Loucy (cell line): Measurements from ENCODE around the gene JPH3.

Source experiments
- H2AFZ ChIP-seq: fragments of 200-600 bp; sonication (generic); 2 replicates; pipeline ENCODE4 v1.6.0; 2016; ENCODE audit warnings: antibody characterized with exemption, mild to moderate bottlenecking, low read length, moderate library complexity
- H3F3A ChIP-seq: fragments of 200-600 bp; 2 replicates; pipeline ENCODE4 v1.6.0; 2016; ENCODE audit warnings: antibody characterized with exemption, low read depth, mild to moderate bottlenecking
- H3K27me3 ChIP-seq: fragments of 200-600 bp; sonication (generic); 2 replicates; pipeline ENCODE4 v1.6.1; 2014; ENCODE audit warnings: low read length, mild to moderate bottlenecking; ENCODE audit not compliant: insufficient read depth, poor library complexity, severe bottlenecking
- H3K36me3 ChIP-seq: fragments of 200-600 bp; sonication (generic); 2 replicates; pipeline ENCODE4 v1.6.1; 2016; ENCODE audit warnings: low read length; ENCODE audit not compliant: insufficient read depth
- H3K4me1 ChIP-seq: fragments of 200-600 bp; sonication (generic); 2 replicates; pipeline ENCODE4 v1.5.1; 2014; ENCODE audit warnings: low read length, mild to moderate bottlenecking; ENCODE audit not compliant: insufficient read depth, poor library complexity, severe bottlenecking
- H3K4me2 ChIP-seq: fragments of 200-600 bp; sonication (generic); 2 replicates; pipeline ENCODE4 v1.6.0; 2014; ENCODE audit warnings: antibody characterized with exemption, low read length, low read depth, mild to moderate bottlenecking; ENCODE audit not compliant: poor library complexity, severe bottlenecking
- H3K4me3 ChIP-seq: fragments of 200-600 bp; sonication (generic); 2 replicates; pipeline ENCODE4 v1.5.1; 2014; ENCODE audit warnings: low read length, mild to moderate bottlenecking, mixed read lengths; ENCODE audit not compliant: poor library complexity, severe bottlenecking
- H3K79me2 ChIP-seq: fragments of 200-600 bp; sonication (generic); 2 replicates; pipeline ENCODE4 v1.6.1; 2014; ENCODE audit warnings: low read length; ENCODE audit not compliant: insufficient read depth
- H3K9ac ChIP-seq: fragments of 200-600 bp; sonication (generic); 2 replicates; pipeline ENCODE4 v1.6.0; 2014; ENCODE audit warnings: mild to moderate bottlenecking, low read depth, low read length, moderate library complexity; ENCODE audit not compliant: poor library complexity, severe bottlenecking
- H3K9me2 ChIP-seq: fragments of 200-600 bp; sonication (generic); replicated peaks from 2 replicates; pipeline ENCODE4 v1.6.1; 2016; ENCODE audit warnings: low read depth, low read length, mixed read lengths
- H3K9me3 ChIP-seq: fragments of 200-600 bp; sonication (generic); 2 replicates; pipeline ENCODE4 v1.6.1; 2014; ENCODE audit warnings: mild to moderate bottlenecking, antibody characterized with exemption, low read length, low read depth; ENCODE audit not compliant: insufficient read depth
- H4K20me1 ChIP-seq: fragments of 200-600 bp; sonication (generic); 2 replicates; pipeline ENCODE4 v1.6.0; 2014; ENCODE audit warnings: antibody characterized with exemption, low read length, mild to moderate bottlenecking; ENCODE audit not compliant: insufficient read depth, poor library complexity, severe bottlenecking
- EZH2phosphoT487 ChIP-seq: fragments of 200-600 bp; IDR thresholded peaks from 2 replicates; pipeline ENCODE4 v1.6.1; 2018; ENCODE audit warnings: antibody characterized with exemption, mild to moderate bottlenecking, moderate library complexity, borderline replicate concordance
- TF ChIP-seq, protein P1 (sequence below): fragments of 200-600 bp; sonication (generic); conservative IDR thresholded peaks from 2 replicates; pipeline ENCODE4 v1.5.1; 2014; ENCODE audit warnings: mild to moderate bottlenecking, antibody characterized with exemption, low read length

Gene JPH3

DNA sequence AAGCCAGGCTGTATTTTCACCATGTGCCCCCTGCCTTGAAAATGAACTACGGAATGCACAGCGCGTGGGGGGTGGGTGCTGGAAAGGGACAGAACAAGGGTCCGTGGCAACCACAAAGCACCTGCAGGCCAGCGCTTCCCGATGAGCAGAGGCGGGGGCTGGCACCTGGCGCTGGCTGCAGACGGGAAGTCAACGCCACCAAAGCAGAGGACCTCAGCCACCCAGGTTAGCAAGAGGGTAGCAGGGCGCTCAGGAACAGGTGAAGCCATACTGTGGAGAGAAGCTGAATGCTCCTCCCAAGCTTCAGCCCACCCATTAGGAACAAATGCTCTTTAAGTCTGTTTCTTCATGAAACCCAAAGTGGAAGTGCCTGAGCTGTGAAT is 98.8 kb downstream of the JPH3 start:
- Histone ChIP-seq H2AFZ (no peak overlapping the region), H3K9me3 (no peaks in the 10 kb centered on the region), H3K36me3 (no peaks in the 10 kb centered on the region), H3F3A (no peaks in the 10 kb centered on the region), H3K4me3 (no peak overlapping the region), H3K9me2 (no peaks in the 10 kb centered on the region), H3K27me3 (no peaks in the 10 kb centered on the region), H3K4me2 (no peak overlapping the region), H3K9ac (no peak overlapping the region), H3K4me1 (no peaks in the 10 kb centered on the region), H4K20me1 (no peaks in the 10 kb centered on the region), H3K79me2 (no peaks in the 10 kb centered on the region)
- no peak for TF ChIP-seq EZH2phosphoT487
- TF ChIP-seq, protein P1, sequence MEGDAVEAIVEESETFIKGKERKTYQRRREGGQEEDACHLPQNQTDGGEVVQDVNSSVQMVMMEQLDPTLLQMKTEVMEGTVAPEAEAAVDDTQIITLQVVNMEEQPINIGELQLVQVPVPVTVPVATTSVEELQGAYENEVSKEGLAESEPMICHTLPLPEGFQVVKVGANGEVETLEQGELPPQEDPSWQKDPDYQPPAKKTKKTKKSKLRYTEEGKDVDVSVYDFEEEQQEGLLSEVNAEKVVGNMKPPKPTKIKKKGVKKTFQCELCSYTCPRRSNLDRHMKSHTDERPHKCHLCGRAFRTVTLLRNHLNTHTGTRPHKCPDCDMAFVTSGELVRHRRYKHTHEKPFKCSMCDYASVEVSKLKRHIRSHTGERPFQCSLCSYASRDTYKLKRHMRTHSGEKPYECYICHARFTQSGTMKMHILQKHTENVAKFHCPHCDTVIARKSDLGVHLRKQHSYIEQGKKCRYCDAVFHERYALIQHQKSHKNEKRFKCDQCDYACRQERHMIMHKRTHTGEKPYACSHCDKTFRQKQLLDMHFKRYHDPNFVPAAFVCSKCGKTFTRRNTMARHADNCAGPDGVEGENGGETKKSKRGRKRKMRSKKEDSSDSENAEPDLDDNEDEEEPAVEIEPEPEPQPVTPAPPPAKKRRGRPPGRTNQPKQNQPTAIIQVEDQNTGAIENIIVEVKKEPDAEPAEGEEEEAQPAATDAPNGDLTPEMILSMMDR = no peak

DNA sequence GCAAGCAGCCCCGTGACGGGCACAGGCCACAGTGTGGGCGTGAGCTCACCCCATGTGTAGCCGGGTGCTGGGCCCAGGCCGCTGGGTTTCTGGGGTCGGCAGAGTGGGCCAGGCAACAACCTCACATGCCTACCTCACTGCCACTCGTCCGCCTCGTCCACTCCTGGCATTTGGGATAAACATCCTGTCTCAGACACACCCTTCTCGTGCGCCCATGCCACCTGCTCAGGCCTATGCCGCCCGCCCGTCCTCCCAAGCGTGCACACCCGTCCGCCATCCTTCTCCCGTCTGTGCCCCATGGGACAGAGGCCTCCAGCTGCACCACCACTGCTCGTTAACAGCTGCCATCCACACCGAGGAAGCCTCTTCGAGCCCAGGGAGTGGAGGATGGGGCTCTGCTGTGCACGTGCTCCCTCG is 99.2 kb downstream of the JPH3 start:
- Histone ChIP-seq H3K36me3 (no peaks in the 10 kb centered on the region), H3K9me2 (no peaks in the 10 kb centered on the region), H3K79me2 (no peaks in the 10 kb centered on the region), H3K4me1 (no peaks in the 10 kb centered on the region), H3K9me3 (no peaks in the 10 kb centered on the region), H3K4me3 (no peak overlapping the region), H2AFZ (no peak overlapping the region), H3K9ac (no peak overlapping the region), H3K27me3 (no peaks in the 10 kb centered on the region), H3F3A (no peaks in the 10 kb centered on the region), H3K4me2 (no peak overlapping the region), H4K20me1 (no peaks in the 10 kb centered on the region)
- TF ChIP-seq, protein P1 = no peak

DNA sequence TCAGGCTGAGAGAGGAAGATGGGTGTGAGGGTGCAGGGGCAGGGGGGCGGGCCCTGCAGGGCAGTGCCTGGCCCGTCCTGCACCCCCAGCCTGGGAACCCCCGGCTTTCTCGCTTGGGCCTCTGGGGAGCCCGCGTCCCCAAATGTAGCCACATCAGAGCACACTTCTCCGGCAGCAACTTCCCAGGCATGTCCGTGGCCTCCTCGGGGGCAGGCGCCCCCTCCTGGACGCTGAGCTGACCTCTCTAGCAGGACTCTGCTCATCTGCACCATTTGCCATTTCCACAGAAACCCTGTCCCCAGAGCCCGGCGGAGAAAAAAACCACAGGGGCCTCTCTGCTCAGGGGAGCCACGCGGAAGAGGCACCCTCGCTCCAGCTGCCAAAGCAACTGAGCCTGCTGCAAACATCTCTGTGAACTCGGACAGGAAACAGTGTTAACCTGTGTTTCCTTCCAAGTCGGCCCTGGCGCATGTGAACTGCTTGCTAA is 100.1 kb downstream of the JPH3 start:
- H3F3A ChIP-seq = no peaks in the 10 kb centered on the region
- TF ChIP-seq EZH2phosphoT487 = no peak
- TF ChIP-seq, protein P1 = peak; percentile 39
- no peaks in the 10 kb centered on the region for H3K4me1 ChIP-seq
- no peak overlapping the region for H3K4me3 ChIP-seq
- H3K9me2 ChIP-seq = no peaks in the 10 kb centered on the region
- no peaks in the 10 kb centered on the region for H4K20me1 ChIP-seq
- no peak overlapping the region for H3K9ac ChIP-seq
- H3K27me3 ChIP-seq = no peaks in the 10 kb centered on the region
- H3K36me3 ChIP-seq = peaks cover 6% of the 10 kb centered on the region; the same call in 1 of the 2 replicates
- H3K79me2 ChIP-seq = no peaks in the 10 kb centered on the region
- H2AFZ ChIP-seq = no peak overlapping the region
- no peak overlapping the region for H3K4me2 ChIP-seq
- H3K9me3 ChIP-seq = no peaks in the 10 kb centered on the region
